Measurements from ENCODE around the gene SASH1.

DNA sequence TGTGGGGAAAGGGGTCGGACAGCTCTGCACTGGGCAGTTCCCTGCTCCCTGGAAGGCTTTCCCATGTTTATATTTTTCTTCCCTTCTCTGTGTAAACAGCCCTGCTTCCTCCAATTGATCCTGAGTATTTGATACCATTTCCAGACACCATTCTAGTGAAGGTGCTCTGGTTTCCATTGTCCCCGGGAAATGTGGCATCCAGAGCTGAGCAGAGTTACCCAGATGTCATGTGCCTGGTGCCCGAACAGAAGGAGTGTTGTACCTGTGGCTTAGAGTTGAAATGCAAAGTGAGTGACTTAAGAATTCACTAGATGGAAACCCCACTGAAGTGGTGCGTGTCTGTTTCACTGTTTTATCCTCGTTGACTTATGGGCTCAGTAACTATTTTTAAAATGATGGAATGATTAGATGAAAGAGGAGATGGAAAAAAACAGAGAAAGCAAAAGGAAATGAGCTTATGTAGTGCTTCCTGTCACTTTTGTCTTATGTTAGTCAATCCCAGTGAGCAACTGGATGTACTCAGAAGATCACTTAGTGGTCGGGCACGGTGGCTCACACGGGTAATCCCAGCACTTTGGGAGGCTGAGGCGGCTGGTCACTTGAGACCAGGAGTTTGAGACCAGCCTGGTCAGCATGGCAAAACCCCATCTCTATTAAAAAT, 83.8 kb downstream of the SASH1 start:
- TF ChIP-seq, protein P1, sequence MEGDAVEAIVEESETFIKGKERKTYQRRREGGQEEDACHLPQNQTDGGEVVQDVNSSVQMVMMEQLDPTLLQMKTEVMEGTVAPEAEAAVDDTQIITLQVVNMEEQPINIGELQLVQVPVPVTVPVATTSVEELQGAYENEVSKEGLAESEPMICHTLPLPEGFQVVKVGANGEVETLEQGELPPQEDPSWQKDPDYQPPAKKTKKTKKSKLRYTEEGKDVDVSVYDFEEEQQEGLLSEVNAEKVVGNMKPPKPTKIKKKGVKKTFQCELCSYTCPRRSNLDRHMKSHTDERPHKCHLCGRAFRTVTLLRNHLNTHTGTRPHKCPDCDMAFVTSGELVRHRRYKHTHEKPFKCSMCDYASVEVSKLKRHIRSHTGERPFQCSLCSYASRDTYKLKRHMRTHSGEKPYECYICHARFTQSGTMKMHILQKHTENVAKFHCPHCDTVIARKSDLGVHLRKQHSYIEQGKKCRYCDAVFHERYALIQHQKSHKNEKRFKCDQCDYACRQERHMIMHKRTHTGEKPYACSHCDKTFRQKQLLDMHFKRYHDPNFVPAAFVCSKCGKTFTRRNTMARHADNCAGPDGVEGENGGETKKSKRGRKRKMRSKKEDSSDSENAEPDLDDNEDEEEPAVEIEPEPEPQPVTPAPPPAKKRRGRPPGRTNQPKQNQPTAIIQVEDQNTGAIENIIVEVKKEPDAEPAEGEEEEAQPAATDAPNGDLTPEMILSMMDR (IDR thresholded peaks at IDR 0.05; ENCODE audit: borderline replicate concordance, extremely low read depth, low read length, poor library complexity, severe bottlenecking) = no peak
- TF ChIP-seq EZH2 (IDR thresholded peaks at IDR 0.05; ENCODE audit: borderline replicate concordance, low read depth, low read length, severe bottlenecking) = no peak
